ENCODE results near the gene ARHGAP28.
"Not testable (repeated sequence)": the region's sequence is repeated elsewhere in the genome, so short reads cannot be mapped to it uniquely, and the experiment has no call there.

The ARHGAP28 gene

DNA sequence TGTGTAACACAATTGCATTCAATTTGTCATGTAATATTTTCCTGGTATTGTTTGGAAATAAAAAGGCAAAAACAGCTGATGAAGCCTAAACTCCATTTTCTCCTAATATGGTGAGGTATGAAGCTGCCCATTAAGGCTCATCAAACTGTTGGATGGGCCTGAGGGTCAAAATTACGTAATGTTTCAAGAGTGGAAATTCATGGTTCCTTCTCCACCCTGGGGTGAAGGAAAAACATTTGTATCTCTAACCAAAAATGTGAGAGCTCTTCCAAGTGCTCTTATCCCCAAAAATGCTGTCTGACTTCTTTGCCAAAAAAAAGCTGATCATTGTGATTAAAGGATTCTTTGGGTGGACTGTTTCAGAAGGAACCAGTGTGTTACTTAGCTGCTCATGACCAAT lies 91.8 kb downstream of the ARHGAP28 start:
- DNase-seq, result no peak

DNA sequence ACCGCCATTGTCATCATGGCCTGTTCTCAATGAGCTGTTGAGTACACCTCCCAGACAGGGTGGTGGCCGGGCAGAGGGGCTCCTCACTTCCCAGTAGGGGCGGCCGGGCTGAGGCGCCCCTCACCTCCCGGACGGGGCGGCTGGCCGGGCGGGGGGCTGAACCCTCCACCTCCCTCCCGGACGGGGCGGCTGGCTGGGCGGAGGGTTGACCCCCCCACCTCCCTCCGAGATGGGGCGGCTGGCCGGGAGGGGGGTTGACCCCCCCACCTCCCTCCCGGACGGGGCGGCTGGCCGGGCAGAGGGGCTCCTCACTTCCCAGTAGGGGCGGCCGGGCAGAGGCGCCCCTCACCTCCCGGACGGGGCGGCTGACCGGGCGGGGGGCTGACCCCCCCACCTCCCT lies 97.6 kb downstream of the ARHGAP28 start:
- not testable (repeated sequence) for DNase-seq

DNA sequence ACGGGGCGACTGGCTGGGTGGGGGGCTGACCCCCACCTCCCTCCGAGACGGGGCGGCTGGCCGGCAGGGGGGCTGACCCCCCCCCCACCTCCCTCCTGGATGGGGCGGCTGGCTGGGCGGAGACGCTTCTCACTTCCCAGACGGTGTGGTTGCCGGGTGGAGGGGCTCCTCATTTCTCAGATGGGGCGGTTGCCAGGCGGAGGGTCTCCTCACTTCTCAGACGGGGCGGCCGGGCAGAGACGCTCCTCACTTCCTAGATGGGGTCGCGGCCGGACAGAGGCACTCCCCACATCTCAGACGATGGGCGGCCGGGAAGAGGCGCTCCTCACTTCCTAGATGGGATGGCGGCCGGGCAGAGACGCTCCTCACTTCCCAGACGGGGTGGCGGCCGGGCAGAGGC lies 98.0 kb downstream of the ARHGAP28 start:
- not testable (repeated sequence) for DNase-seq

DNA sequence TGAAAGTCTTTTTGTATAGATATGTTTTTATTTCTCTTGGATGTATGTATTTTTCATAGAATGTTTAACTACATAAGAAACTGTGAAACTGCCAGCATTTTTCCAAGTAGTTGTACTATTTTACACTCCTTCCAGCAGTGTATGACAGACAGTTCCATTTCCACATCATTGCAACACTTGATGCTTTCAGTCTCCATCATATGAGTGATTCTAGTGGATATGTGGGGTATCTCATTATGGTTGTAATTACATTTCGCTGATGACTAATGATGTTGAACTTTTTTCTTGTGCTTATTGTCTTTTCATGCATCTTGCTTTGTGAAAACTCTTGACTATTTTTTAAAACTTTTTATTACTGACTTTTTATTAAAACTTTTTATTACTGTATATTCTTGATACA lies 101.4 kb downstream of the ARHGAP28 start:
- no peak for DNase-seq

DNA sequence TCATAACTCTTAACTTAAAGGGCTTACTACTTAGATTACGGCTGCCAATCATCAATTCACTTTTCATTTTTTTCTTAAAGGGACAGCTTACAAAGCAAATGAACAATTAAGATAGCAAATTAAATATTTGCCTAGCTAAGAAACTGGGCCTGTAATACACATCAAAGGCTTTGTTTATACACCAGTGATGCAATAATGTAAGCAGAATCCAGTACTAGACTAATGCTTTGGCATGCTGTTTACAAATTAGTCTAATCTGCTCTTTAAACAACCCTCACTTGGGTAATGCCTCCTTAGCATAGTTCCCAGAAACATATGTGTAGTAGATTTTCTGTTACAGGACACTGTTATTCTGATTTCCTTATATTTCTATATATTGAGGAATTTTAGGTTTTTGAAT lies 105.8 kb downstream of the ARHGAP28 start:
- DNase-seq, result no peak

DNA sequence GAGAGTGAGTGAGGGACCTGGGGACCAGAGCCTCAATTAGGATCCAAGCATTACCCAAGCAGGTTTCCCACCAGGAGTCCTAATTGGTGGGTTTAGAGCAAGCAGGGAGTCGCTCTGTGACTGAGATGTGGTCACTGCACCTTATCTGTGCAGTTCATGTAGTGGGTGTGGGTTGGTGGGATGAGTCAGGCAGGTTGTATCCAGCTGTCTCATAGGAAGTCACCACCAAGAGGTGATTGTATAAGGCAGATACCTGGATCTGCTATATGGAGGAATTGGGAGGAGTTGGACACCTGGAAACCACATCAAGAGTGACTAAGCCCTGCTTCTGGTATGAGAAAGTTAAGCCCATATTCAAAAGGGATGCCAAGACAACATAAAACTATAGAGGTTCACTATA lies 106.8 kb downstream of the ARHGAP28 start:
- DNase-seq, result no peak

DNA sequence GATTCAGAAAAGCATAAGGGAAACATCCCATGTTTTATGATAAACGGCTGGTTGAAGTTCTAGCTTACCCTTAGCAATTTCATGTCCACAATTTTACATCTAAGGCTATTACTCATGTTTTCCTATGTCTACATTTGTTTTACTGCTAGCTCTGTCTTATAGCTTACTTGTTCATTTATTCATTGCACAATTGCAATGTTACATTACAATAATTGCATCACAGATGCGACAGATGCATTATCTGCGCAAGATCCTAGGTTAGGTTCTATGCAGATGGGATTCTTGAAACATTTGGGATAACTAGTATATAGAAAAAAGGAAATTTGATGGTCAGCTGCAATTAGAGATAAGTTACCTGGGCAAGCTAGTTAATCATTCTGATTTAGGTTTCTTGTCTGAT lies 108.4 kb downstream of the ARHGAP28 start:
- no peak for DNase-seq

DNA sequence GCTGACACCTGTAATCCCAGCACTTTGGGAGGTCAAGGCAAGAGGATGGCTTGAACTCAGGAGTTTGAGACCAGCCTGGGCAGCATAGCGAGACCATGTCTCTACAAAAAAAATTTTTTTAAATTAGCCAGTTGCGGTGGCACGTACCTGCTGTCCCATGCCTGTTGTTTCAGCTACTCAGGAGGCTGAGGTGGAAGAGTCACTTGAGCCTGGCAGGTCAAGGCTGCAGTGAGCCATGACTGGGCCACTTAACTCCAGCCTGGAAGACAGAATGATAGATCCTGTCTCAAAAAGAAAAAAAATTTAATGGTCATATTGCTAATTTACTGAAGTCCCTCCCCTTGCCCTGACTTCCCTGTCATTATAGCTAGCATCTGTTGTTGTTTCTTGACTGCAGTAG lies 112.6 kb downstream of the ARHGAP28 start:
- no peak for DNase-seq

DNA sequence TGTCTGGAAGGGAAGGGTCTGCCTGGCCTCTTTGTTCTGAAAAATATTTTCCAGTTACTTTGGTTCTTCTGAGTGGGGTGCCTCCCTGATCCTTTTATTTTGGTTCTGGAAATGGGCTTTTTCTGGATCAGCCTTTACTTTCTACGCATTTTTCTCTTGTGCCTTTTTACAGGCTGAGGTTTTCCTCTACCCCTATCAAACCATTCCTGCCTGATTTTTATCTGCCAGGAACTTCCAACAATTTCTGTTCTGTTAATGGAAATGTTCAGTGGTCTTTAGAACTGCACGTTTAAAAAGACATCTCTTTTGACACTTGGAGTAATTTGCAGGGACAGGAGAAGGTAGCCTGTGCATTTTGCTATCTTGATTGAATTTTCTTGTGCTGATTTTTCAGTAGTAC lies 113.8 kb downstream of the ARHGAP28 start:
- no peak for DNase-seq

DNA sequence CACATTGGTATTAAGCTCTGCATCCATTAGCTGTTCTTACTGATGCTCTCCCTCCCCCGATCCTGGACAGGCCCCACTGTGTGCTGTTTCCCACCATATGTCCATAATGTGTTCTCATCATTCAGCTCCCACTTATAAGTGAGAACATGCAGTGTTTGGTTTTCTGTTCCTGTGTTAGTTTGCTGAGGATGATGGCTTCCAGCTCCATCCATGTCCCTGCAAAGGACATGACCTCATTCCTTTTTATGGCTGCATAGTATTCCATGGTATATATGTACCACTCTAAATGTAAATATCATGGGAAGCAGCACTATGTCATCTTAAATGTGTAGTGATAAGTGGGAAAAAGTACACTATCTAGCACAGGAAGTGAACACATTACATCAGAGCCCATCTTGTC lies 116.0 kb downstream of the ARHGAP28 start:
- DNase-seq, result not testable (repeated sequence)

DNA sequence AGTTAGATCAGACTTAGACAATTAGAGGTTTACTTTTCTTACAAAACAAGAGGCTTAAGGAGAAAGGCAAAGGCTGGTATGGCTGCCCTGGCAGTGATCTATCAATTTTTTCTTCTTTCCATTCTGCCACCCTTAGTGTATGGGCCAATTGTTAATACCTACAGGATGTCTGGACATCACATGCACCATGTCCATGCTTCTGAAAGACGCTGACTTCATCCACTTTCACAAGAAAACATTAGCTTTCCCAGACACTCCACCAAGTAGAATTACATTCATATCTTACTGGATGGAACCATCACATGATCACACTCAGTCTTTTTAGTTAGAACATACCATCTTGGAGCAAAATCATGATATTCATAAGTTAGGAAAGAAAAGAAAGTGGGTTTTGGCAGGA lies 120.9 kb downstream of the ARHGAP28 start:
- DNase-seq, result no peak

DNA sequence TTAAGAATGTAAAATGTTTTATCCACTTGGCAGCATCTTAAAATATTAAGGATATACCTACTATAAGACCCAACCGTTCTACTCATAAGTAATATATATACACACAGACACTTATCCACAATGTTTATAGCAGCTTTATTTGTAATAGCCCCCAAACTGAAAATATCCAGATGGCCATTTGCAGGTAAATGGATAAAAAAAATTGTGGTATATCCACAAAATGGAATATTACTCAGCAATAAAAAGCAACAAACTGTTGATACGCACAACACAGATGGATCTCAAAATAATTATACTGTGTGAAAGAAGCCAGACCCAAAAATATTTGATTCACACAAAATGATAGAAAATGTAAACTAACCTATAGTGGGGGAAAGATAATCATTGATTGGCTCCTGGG lies 122.0 kb downstream of the ARHGAP28 start:
- no peak for DNase-seq

DNA sequence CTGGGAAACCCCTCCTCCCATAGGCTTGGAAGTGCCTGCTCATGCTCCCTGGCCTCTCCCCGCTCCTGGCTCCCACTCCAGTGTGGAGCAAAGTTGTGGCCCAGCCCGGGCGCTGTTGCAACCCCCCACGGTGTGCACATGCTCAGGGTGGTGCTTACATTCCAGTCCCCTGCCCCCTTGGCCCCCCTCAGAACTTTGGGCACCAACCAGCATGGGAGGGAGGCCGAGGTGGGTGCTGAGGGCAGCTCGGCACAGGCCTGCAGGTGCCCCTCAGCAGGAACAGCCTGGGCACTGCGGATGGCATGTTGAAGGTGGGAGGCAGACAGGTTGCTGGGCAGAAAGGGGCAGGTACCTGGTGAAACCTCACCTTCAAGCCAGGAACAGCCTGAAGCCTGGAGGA lies 125.3 kb downstream of the ARHGAP28 start:
- no peak for DNase-seq

DNA sequence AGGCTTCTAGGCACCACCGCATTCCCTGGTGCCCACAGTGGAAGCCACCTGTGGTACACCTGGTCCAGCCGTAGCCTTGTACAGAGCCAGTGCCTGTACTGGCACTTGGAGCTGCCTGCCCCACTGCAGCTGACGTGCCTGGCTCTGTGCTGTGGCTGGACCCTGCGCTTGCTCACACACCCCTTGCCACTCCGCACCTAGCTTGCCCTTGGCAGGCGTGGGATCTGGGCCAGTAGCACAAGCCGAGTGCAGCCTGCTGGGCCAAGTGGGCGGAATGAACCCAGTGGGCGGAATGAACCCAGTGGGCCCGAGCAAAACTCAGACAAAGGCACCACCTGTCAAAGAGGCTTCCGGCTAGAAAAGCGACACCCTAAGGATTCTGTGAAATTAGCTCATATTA lies 126.3 kb downstream of the ARHGAP28 start:
- no peak for DNase-seq

DNA sequence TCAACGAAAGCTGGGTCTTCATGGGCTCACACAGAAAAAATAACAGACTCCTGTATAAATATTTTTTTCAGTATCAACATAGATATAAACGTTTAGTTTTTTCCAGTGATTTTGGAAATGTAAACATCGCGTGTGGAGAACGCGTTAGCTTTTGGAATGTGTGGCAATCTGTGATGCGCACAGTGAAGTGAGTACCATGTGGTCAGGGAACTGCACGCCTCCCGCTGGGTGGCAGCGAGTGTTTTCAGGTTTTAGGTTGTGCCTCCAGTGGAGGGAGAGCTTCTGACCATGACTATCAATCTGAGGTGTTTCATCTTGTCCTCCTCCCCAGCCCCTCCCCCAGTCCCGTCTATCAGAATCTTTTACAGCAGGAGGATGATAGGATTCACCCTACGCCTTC lies 127.8 kb downstream of the ARHGAP28 start:
- DNase-seq, result no peak

DNA sequence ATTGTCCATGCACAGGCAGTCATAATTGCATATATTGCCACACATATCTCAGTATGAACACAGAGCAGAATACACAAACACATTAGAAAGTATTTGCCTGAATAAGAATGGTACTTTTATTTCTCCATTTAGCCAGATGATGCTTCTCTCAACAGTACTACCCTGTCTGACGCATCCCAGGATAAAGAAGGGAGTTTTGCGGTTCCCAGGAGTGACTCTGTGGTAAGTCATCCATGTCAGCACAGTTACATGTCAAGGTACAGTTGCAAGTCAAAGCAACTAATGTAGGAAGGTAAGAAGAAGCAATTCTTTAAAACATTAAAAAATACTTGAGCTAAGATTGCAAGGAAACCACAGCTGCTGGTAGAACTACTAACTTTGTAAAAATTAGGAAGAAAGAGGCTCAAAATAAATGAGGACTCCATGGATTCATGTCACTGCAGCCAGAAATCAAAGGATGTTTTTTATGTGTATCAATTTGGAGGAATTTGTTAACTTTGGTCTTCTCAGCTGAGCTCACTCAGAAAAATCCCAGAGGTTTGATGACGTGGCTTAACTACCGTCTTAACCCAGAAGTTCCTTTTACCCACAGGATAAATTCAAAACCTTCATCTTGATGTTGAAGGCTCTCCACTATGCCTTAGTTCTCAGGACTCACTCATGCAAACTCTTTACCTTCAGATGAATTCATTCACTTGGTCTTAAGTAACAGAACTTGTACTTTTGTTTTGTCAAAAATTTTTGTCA lies 130.3 kb downstream of the ARHGAP28 start:
- DNase-seq, result no peak

DNA sequence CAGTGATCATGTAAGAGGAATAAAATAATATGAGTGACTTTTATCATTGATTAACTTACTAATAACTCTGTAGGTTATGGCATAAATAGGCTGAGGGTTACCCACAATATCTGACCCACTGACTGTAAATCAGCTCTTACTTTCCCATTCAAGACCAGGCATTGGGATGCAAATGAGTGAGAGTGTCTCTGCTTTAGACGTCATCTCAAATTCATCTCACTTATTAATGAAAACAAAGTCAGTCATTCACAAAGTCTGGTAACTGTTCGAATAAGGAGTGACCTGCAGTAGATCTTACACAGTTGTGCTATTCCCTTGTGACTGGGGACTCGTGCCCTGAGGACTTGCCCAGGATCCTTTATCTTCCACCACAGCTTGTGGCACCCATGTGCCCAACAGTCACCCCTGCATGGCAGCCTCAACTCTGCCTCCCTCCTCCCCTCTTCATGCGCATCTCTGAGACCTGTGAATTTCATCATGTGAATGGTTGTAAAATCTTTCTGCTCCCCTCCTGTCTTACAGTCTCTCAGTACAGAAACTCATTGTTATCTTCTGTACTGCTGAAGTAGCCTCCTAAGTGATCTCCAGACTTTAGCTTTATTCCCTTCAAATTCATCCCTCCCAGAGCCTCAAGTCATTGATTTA lies 131.4 kb downstream of the ARHGAP28 start:
- DNase-seq, result no peak

DNA sequence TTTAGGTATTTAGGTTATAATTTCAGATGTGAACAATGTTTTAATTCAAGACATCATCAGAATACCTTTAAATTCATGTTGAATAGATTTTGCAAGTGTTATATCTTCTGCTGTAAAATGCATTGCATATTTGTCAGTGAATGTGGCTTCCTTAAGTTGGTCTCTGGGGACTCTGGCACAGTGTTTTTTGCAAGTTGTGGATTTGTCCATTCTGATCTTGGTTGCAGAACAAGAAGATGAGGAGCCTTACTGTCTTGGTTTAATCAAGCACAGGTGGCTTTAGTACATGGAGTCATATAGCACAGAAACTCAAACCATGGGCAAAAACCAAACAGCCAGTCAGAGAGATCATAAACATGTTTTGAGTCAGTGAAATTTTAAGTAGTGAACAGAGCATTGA lies 135.7 kb downstream of the ARHGAP28 start:
- no peak for DNase-seq

DNA sequence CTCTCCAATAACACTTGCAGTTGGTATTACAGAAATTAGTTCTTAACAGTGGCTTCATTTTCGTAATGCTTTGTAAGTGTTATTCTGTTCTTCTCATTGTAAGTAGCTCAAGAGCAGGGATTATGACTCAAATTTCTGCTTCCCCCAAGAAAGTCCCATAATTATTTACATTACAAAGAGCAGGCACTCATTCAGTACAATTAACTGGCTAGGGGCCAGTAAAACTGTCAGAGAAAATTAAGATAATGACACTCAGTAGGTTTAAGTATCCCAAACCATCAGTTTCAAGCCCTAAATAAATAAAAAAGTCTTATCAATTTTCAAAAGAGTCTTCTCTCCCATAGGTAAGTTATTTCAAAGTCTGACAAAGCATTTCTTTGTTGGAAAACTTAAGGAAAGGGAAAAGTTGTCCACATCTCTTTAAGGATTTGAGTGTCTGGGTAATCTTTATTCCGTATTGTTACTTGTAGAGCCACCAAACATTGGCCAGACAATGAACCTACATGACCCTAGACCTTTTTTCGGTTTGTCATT lies 137.1 kb downstream of the ARHGAP28 start:
- DNase-seq, result no peak

DNA sequence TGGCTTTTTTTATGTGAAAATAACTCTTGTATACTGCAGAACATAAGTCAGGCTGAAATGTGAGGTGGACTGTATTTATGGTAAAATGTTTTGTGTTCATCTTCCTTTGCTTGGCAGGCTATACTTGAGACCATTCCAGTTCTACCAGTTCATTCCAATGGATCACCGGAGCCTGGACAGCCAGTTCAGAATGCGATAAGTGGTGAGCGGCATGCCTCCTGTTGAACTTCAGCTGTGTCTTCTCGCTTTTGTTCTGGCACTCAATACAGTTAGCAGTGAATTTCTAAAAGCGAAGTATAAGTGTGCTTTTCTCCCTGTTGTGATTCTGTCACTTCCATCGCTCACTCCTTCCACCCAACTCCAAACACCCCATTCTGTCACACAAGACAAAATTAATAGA lies 138.5 kb downstream of the ARHGAP28 start:
- no peak for DNase-seq

DNA sequence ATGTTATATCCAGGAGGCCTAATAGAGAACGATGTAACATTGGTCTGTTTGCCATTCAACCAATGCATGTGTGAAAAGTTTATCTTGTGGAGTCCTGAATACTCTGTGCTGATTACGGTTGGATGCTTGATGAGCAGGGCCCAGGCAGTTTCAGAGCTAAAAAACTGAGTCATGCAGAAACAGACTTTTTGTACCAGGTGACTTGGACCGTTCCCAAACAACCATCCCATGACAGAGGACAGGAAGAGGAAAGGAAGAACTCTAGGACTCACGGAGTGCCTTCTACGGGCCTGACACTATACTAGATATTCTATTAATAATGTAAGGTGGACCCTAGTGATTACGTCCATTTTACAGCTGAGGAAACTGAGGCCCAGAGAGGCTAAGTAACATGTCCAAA lies 142.1 kb downstream of the ARHGAP28 start:
- DNase-seq, result no peak

DNA sequence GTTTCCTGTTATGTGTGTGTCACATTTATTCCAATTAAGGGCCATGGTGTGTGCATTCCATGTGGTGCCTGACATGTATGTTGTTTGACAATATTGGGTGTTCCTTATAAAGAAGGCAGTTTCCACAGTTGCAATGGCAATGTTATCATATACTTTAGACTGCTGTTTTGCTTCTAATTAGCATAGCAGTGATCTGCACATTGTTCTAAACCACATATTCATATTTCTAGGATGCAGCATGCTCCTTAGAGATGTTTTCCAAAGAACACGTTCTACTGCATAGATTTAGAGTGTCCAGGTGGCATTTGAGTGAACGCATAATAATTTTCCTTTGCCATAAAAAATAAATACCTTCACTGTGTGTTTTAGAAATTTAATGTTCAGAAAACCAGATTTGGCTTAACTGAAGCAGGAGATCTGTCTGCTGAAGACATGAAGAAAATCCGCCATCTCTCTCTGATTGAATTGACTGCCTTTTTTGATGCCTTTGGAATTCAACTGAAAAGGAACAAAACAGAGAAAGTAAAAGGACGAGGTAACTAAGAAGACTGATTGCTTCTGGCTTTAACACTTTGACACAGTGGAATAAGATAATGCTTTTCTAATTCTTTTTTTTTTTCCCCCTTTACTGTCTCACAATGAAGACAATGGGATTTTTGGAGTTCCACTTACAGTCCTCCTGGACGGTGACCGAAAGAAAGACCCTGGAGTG lies 143.7 kb downstream of the ARHGAP28 start:
- DNase-seq, result no peak

DNA sequence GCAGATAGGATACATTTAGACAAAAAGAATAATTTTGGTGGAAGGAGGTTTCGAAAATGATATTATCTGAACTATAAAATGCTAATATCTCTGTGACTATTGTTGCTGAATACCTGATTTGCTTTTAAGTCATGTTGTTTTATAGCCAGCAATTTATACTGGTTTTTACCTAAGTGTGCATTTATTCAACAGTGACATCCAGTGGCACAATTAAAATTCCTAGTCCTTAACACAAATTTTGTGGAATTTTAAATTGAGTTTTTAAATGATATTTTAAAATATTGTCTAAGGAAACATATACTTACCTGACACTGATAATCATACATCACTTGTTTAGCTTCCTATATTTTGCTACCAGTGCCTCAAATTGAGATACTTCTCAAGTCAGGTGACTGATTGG lies 144.8 kb downstream of the ARHGAP28 start:
- DNase-seq, result no peak

DNA sequence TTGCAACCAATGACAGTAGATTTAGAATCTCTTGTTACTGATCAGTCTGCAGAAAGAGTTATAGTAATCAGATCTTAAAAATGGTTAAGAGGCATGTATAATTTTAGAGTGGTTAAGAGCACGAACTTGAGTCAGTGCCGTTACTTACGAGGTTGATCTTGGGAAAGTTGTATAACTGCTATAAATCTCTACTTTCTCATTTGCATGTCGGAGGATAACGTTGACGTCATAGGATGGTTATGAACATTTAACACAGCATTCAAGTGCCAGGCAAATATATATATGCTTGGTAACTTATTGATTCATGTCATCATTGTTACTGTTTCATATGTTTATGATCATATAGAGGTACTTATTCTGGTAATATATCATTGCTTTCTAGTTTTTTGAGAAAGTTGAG lies 146.2 kb downstream of the ARHGAP28 start:
- no peak for DNase-seq

All from activated naive CD4-positive, alpha-beta T cell (primary cell).